Thoracic aorta endothelial cell (primary cell): ENCODE results near the gene ACKR4. TPM values are rescaled to one million over a fixed set of nuclear protein-coding genes. Genes with fewer than 3 reads are reported as not detected.

Experiments
- total RNA-seq: library from RNA; depleted of rRNA; stranded (reverse); fragments of >200 nt; gene quantifications from 2 replicates; pipeline ENCODE4 v1.2.3, GENCODE V29; 2012

ACKR4 gene
- 1.0 and 4.0 TPM in 2 replicates for total RNA-seq

GRCh38 chr3:132596816-132597433 lies at the start of gene ACKR4:
Gene ACKR4, plus strand, starts transcription at chr3:132597270. Its CDS starts 3,128 bp downstream, at chr3:132600398.

Other genes starting within 250 kb of the ACKR4 start
- 125 and 134 TPM in 2 replicates for gene DNAJC13, start 179.8 kb upstream of the ACKR4 start, total RNA-seq
- 20.6 and 21.1 TPM in 2 replicates for gene ACAD11, start 62.5 kb downstream of the ACKR4 start, total RNA-seq
- gene UBA5, start 63.1 kb downstream of the ACKR4 start, total RNA-seq = 36.8 and 49.1 TPM in 2 replicates
- gene NPHP3, start 125.1 kb downstream of the ACKR4 start, total RNA-seq = 46.5 and 55.2 TPM in 2 replicates